Measurements from ENCODE around the gene RCC1.
A peak's percentile ranks its signal among the peaks of the same experiment; 100 is the strongest.
"Not testable (repeated sequence)": the region's sequence is repeated elsewhere in the genome, so short reads cannot be mapped to it uniquely, and the experiment has no call there.

The RCC1 gene

GRCh38 chr1:28551381-28551780 lies 45.5 kb downstream of the RCC1 start:
- no peak for DNase-seq

DNA sequence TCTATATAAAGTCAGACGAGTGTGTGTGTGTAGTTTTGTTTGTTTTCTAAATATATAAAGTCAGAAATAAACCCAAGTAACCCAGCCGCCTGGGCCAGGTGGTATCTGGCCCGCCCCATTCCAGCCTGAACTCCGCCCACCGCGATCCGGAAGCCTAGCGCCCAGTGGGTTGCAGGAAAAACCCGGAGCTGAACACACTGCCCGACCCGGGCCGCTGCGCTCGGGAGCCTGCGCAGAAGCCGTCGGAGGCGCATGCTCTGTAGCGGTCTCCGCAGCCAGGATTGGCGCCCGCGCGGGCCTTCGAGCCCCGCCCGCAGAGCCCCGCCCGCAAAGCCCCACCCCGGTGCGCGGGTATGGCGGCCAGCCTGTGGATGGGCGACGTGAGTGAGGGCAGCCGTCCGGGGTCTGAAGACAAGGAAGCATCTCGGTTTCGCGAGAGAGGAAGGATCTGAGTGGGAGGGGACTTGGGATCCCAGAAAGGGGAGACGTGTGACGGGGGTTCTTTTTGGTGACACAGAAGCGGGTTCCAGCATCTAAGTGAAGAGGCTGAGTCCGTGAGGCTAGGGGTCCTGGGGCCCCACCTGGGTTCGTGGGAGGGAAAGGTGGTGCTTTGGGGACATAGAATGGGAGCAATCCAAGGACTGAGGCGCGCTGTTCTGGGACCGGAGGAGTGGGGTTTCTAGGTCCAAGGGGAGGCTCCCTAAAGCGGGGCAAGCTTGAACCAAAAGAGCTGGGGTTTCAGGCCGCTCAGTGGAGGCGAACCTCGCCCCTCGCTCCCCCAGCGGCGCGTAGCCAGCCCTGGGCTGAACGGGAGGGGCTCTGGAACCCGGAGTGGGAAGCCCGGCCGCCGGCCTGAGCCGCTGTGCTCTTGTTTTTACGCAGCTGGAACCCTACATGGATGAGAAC lies 47.2 kb downstream of the RCC1 start, which contains the start of gene TRNAU1AP:
TSS of gene TRNAU1AP (plus strand) at position 328 of the 906 bp plus-strand sequence. CDS start at position 354, 26 bp downstream.
- peak; percentile 95 to 96 for DNase-seq

- no peak for DNase-seq
These were observed 55.0 kb downstream of the RCC1 start for GRCh38 chr1:28560886-28561285.

DNA sequence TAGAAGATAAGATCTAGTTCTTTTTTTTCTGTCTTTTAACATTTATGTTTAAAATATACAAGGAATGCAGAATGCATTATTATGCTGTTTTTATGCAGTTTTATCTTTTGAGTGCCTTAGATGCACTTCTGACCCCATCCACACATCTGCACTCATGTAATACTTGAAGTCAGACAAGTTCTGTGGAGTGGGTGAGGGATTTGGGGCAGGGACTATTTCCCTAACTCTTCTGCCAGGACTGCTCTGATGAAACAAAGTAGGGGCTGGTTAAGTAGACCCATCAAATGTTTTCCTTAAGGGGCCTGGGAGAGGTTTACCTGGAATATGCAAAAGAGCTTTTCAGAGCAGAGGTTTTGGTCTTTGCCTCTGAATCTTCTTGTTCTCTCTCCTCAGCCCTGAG lies 58.5 kb downstream of the RCC1 start:
- no peak for DNase-seq

DNA sequence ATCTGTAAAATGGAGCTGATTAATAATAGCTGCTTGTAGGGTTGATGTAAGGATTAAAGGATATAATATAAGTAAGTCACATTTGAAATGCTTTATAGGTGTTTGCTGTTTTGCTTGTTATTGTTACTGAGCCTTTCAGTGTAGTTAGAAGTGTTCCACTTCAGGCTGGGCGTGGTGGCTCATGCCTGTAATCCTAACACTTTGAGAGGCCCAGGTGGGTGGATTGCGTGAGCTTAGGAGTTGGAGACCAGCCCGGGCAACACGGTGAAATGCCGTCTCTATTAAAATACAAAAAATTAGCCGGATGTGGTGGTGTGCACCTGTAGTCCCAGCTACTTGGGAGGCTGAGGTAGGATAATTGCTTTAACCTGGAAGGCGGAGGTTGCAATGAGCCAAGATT lies 59.2 kb downstream of the RCC1 start:
- no peak for DNase-seq

GRCh38 chr1:28565726-28566125 lies 59.9 kb downstream of the RCC1 start:
- DNase-seq, result no peak

GRCh38 chr1:28566931-28567330 lies 61.1 kb downstream of the RCC1 start:
- DNase-seq, result no peak

GRCh38 chr1:28571911-28572310 lies 66.1 kb downstream of the RCC1 start:
- DNase-seq, result no peak

- DNase-seq, result not testable (repeated sequence)
These were observed 67.0 kb downstream of the RCC1 start for GRCh38 chr1:28572891-28573290.

- DNase-seq, result no peak
These were observed 67.7 kb downstream of the RCC1 start for GRCh38 chr1:28573564-28573963.

GRCh38 chr1:28577052-28577678 lies 71.3 kb downstream of the RCC1 start:
- DNase-seq, result peak; percentile 41 to 43

DNA sequence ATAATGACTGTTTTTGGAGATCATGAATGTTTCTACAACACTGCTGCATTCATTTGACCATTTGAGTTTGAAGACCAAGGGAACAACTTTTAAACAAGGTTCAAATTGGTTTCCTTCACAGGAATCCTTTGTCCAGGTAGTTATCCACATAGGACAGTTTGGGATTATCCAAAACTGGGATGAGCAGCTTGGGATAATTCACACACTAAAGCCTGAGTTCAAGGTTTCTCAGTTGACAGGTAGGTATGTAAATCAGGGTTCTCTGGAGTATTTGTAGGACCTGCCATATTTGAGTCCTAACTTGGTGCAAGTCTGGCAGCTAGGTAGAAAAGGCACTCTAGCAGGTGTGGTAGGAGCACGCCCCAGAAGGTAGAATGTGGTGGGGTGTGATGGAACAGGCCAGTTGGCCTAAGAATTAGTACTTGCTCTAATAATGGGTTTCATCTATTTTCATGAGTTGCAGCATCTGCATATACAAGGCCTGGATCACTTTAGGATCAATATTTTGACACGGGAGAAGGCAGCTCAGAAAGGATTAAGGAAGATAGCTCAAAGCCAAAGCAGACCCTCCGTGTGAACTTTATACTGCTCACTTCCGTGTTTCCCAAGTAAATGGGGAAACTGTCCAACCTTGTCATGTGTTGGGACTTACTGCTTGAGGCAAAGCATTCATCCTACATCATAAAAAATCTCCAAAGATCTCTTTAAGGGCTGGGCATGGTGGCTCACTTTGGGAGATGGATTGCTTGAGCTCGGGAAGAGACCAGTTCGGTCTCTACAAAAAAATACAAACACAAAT lies 72.1 kb downstream of the RCC1 start:
- peak in 1 of 2 experiments; percentile 19 for DNase-seq

DNA sequence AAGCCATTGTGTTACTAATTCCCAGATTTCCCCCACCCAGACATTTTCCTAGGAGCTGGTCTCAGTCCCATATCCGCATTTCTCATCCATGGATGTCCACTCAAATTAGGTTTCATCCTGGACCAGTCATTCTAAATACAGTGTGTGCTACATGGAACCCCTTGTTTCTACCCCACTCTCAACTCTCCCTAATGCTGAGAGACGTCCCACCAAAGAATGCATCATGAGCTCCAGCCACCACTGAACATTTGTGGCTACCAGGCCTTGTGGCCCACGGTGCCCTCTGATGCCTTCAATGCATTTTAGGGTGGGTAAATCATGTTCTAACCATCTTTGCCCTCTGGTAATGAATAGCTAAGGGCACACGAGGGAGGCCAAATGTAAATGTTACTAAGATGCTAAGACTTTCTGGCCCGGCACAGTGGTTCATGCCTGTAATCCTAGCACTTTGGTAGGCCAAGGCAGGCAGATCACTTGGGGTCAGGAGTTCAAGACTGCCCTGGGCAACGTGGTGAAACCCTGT lies 72.9 kb downstream of the RCC1 start:
- no peak for DNase-seq

DNA sequence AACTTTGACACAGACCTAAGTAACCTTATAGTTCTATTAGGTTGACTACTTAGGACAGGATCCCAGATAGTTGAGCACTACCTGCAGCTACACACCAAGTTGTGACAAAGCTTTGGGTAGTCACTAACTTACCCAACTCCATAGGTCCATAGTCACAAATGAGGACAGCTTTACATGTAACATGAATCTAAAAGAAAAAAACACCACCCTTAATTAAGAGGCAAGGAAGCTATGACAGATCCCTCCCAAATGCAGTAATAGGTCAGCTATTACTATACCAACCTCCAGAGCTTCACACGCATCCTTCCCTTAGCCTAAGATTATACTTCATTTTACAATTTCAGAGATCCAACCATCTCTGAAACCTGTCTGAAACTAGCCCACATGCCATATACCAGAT lies 73.6 kb downstream of the RCC1 start:
- DNase-seq, result no peak

GRCh38 chr1:28580722-28581530 lies 75.1 kb downstream of the RCC1 start:
- DNase-seq, result peak in 1 of 2 experiments; percentile 38

GRCh38 chr1:28581531-28582247 lies 75.8 kb downstream of the RCC1 start:
- DNase-seq, result peak; percentile 94

GRCh38 chr1:28582248-28582615 lies 76.4 kb downstream of the RCC1 start:
- peak; percentile 60 to 71 for DNase-seq

DNA sequence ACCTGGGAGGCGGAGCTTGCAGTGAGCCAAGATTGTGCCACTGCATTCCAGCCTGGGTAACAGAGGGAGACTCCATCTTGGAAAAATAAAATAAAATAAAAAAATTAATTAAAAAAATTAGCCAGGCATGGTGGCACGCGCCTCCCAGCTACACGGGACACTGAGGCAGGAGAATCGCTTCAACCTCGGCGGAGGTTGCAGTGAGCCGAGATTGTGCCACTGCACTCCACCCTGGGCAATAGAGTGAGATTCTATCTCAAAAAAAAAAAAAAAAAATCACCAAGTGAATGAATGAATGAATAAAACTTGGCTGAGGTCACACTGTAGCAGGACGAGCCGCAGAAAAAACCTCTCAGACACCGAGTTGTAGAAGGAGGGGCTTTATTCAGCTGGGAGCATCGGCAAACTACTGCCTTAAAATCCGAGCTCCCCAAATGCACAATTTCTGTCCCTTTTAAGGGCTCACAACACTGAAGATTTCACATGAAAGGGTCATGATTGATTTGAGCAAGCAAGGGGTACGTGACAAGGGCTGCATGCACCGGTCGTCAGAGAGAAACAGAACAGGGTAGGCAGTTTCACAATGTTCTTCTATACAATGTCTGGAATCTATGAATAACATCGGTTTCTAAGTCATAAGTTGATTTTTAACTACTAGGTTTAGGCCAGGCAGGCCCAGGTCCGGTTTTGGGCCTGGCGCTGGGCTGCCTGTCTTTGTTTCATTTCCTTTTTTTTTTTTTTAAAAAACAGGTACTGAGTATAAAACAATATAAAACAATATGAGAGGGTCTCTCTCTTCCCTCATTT lies 80.9 kb downstream of the RCC1 start:
- DNase-seq, result not testable (repeated sequence)
